ENCODE measurements around the gene BACH1.

DNA sequence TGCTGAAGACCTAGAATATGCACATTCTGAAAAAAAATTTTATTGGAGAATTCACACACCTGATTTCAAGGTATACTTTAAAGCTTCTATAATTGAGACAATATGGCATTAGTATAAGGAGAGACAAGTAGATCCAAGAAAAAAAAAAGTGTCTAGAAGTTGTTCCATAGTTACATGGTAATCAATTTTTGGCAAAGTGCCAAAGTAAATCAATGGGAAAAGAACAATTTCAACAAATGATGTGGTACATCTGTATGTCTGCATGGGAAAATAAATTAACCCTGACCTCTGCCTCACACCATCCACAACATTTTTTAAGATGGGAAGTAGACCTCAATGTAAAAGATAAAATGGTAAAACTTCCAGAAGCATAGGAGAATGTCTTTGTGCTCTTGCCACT is 21.3 kb upstream of the BACH1 start:
- no peak for TF ChIP-seq FOXJ3 (CRISPR knock-in tag; IDR thresholded peaks at IDR 0.05; ENCODE audit: borderline replicate concordance)
- no peak for TF ChIP-seq RELA (CRISPR knock-in tag; IDR thresholded peaks at IDR 0.05; ENCODE audit: borderline replicate concordance)
- no peak for TF ChIP-seq NFE2L1 (CRISPR knock-in tag; IDR thresholded peaks at IDR 0.05)
- TF ChIP-seq, protein P1, sequence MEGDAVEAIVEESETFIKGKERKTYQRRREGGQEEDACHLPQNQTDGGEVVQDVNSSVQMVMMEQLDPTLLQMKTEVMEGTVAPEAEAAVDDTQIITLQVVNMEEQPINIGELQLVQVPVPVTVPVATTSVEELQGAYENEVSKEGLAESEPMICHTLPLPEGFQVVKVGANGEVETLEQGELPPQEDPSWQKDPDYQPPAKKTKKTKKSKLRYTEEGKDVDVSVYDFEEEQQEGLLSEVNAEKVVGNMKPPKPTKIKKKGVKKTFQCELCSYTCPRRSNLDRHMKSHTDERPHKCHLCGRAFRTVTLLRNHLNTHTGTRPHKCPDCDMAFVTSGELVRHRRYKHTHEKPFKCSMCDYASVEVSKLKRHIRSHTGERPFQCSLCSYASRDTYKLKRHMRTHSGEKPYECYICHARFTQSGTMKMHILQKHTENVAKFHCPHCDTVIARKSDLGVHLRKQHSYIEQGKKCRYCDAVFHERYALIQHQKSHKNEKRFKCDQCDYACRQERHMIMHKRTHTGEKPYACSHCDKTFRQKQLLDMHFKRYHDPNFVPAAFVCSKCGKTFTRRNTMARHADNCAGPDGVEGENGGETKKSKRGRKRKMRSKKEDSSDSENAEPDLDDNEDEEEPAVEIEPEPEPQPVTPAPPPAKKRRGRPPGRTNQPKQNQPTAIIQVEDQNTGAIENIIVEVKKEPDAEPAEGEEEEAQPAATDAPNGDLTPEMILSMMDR (IDR thresholded peaks at IDR 0.05): no peak
- no peak for TF ChIP-seq TCF7 (CRISPR knock-in tag; IDR thresholded peaks at IDR 0.05; ENCODE audit: low read depth)
- TF ChIP-seq ZNF512 (CRISPR knock-in tag; IDR thresholded peaks at IDR 0.05; ENCODE audit: borderline replicate concordance): no peak
- TF ChIP-seq, protein P2, sequence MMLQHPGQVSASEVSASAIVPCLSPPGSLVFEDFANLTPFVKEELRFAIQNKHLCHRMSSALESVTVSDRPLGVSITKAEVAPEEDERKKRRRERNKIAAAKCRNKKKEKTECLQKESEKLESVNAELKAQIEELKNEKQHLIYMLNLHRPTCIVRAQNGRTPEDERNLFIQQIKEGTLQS (CRISPR knock-in tag; conservative IDR thresholded peaks at IDR 0.05): no peak
- no peak for TF ChIP-seq USF2 (CRISPR knock-in tag; IDR thresholded peaks at IDR 0.05)
- TF ChIP-seq, protein P3, sequence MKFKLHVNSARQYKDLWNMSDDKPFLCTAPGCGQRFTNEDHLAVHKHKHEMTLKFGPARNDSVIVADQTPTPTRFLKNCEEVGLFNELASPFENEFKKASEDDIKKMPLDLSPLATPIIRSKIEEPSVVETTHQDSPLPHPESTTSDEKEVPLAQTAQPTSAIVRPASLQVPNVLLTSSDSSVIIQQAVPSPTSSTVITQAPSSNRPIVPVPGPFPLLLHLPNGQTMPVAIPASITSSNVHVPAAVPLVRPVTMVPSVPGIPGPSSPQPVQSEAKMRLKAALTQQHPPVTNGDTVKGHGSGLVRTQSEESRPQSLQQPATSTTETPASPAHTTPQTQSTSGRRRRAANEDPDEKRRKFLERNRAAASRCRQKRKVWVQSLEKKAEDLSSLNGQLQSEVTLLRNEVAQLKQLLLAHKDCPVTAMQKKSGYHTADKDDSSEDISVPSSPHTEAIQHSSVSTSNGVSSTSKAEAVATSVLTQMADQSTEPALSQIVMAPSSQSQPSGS (CRISPR knock-in tag; IDR thresholded peaks at IDR 0.05; ENCODE audit: borderline replicate concordance, low read depth): no peak
- TF ChIP-seq ATF1 (CRISPR knock-in tag; IDR thresholded peaks at IDR 0.05): no peak
- TF ChIP-seq ZNF138 (CRISPR knock-in tag; conservative IDR thresholded peaks at IDR 0.05): no peak
- no peak for TF ChIP-seq FOXK1 (CRISPR knock-in tag; IDR thresholded peaks at IDR 0.05)

Measured in WTC11 (cell line).